HL-60/S4 treated with retinoic acid at 250 ng/mL for 4 days and 3 days (cell line): ENCODE measurements around the gene CD244.
"Not testable (repeated sequence)": the region's sequence is repeated elsewhere in the genome, so short reads cannot be mapped to it uniquely, and the experiment has no call there.

ENCODE experiments used
- in situ Hi-C: fragments of 300-500 bp; cut with MboI; formaldehyde crosslinking; loops from 2 replicates; pipeline ENCODE4 v1.7.0; 2022; ENCODE audit warnings: low sequenced_read_pairs

Gene CD244

DNA sequence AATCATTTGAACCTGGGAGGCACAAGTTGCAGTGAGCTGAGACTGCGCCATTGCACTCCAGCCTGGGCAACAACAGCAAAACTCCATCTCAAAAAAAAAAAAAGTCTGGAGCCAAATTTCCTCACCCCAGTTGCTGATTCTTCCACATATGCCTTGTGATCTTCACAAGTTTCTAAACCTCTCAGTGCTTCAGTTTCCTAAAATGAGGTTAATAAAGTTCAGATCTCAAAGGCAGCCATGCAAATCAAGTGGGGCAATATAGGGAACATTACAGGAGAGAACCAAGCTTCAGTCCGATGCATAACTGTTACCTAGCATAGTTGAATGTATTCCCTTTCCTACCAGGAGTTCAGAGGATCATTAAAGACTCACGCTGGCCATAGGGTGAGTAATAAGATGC is 17.5 kb upstream of the CD244 start:
- in situ Hi-C loops = no loop called here

DNA sequence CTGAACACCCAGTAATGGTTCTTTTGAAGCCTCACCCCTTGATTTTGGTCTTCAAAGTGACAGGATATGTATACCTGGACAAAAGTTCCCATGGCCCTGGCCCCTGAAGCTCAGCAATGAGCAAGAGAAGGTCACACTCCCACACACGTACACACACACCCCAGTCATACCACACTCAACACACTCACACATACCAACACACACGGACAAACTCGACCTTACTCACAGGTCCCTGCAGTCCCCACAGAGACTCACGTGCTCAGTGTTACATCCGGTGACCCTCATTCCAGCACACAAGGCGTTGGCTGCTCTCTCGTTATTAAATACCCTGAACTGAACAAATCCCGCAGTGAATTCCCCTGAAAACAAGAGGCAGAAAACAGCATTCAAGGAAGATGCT is 16.4 kb upstream of the CD244 start:
- in situ Hi-C loops = no loop called here

DNA sequence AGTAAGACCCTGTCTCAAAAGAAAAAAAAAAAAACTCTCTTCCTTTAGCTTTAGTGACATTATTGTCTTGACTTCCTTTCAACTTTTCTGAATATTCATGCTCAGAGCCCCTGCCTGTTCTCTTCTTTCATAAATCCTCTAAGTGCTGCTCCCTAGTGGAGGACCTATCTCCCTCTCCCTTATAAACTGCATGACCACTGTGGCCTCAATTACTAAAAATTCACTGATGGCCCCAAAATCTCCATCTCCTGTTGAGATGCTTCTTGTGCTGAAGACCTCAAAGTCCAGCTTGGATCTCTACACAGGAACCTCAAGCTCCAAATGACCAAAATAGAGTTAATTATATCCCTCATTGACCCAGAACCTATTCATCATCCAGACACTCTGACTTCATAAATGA is 14.5 kb upstream of the CD244 start:
- in situ Hi-C loops = no loop called here

DNA sequence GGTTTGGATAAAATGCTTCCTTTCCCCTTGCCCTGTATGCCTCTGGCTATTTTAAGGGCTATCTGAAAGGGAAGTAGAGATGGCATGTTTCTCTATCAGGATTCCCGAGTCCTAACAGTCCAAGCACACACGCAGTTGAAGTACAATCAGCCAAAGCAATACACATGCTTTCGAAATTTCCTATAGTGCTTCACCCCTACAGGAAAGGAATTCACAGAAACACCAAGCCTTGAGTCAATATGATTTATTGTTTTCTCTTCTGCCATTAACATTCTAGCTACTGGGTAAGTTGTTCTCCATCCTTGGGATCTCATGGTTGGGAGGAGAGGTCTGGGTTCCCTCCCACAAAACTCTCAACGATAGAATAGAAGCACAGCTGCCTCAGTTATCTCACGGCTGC is 13.6 kb upstream of the CD244 start:
- in situ Hi-C loops = no loop called here

DNA sequence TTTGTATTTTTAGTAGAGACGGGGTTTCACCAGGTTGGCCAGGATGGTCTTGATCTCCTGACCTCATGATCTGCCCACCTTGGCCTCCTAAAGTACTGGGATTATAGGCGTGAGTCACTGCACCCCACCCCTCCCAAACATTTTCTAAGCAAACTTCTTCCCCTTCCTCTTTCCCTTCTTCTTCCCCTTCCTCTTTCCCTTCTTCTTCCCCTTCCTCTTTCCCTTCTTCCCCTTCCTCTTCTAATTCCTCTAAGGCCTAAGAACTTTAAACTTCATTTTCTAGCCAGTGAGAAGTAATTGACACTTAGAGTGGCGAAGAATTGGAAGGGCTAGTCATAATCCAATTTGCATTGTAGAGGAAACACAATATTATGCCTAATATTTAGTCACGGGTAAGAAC is 12.9 kb upstream of the CD244 start:
- in situ Hi-C loops = not testable (repeated sequence)

DNA sequence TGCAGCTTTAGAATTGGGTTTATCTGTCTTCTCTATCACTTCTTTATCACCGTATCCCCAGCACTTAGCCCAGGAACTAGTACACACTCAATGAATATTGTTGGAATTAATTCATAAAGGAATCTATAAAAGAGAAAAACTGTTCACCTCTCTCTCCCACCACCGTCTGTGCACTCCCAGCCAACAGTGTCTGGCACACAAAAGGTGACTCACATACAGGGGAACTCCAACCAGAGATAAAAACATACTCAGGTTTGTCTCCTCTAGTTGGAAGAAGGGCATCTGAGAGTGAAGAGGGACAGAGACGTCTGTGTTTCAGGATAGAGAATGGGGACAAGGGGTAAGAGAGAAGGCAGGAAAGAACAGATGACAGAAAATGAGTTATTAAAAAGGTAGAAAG is 12.2 kb upstream of the CD244 start:
- in situ Hi-C loops = no loop called here

DNA sequence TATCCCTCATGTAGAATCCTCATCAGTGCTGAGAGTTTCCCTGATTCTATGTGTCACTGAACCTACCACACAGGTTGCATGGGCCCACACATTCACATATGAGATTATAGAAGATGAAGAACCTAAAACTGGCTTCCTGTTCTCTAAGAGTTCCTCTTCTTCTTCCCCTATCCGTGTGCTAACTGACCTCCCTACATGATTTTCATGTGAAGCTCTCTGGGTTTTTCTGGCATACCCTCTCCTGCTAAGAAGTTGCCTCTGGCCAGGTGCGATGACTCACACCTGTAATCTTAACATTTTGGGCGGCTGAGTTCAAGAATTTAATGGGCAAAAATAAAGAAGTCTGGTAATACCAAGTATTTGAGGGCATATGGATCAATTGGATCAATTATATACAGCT is 5.5 kb upstream of the CD244 start:
- in situ Hi-C loops = no loop called here

DNA sequence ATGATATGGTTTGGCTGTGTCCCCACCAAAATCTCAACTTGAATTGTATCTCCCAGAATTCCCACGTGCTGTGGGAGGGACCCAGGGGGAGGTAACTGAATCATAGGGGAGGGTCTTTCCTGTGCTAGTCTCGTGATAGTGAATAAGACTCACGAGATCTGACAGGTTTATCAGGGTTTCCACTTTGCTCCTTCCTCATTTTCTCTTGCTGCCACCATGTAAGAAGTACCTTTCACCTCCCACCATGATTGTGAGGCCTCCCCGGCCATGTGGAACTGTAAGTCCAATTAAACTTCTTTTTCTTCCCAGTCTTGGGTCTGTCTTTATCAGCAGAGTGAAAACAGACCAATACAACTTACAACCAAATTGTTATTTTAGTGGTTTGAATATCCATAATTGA is 5.0 kb upstream of the CD244 start:
- in situ Hi-C loops = not testable (repeated sequence)

DNA sequence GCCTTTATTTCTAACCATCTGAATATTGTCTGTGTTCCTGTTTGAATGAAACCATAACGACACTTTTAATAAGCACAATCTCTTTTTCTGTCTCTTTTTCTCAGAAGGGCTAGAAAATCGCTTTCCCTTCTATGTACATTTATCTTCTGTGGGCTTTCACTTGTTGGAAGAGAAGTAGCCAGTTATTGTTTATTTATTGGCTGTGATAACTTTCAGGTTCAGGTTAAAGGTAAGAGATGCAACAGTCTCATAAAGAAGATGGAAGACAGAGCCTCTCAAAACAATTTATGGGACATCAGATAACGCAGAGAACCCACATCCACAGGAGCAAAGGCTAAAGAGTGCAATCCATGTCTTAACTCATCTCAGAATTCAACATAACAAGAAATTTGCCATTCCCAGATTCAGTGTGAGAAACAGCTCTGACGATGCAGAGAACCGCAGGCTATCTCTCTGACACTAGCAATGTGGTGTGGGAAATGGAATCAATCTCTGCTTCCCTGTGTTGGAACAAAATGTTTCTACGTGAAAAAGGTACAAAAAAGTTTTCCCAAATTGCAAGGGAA is 4.1 kb upstream of the CD244 start:
- in situ Hi-C loops = no loop called here

DNA sequence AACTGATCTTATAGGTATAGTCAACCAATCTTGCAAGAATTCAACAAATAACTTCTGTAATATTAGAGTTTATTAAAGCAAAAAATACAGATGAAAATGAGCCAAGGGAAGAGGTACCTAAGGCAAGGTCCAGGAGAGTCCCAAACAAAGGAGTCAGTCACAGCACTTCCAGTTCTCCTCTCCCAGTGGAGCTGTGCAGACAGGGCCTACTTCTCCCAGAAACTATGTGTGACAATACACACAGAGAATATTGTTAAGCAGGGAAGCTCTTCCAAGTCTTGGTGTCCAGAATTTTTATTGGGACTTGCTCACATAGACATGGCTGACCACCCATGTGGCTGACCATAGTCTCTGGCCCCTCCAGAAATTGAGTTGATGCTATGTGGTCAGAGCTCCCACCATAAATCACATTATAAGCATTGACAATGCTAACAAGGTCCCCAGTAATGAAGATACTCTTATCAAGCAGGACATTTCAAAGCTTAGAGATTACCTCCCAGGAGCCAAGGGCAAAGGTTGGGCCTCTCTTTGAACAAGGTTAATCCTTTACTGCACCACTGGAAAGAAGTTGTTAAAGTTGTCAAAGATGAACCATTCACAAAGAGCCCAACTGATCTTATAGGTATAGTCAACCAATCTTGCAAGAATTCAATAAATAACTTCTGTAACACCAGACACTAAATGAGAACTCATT is 3.5 kb upstream of the CD244 start:
- in situ Hi-C loops = no loop called here

DNA sequence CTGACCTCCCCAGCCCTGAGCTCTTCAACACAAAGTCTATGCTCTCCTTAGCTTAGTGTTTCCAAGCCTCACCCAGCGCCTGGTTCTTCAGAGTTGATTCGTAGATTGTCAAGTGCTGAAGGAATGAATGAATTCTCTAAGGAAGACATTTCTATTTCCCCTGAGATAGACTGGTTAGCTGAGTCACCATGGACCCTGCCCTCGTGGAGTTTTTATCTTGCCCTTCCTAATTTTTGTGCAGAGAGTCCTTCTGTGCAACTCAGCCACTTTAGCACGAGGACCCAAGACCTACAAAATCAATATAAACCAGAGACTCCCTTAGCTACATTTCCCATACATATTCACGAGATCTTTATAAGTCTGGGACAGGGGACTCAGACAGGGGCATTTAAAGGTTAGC is 2.6 kb upstream of the CD244 start:
- in situ Hi-C loops = no loop called here

DNA sequence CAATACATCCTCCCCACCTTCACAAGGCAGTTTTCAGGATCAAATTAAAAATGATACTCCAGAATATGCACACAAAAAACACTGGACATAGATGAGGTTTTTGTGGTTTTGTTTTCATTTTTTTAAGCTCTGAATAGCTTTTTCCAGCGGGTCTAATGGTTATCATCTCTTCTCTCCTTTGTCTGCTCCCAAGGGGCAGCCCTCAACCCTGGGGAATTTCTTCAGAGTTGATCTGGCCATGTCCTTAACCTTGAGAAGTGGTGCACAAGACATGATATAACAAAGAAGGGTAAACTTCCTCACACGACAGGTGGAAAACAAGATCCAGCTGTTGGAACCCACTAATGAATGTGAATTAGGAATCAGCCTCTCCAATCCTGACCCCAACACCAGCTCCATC is 1.5 kb upstream of the CD244 start:
- in situ Hi-C loops = no loop called here

DNA sequence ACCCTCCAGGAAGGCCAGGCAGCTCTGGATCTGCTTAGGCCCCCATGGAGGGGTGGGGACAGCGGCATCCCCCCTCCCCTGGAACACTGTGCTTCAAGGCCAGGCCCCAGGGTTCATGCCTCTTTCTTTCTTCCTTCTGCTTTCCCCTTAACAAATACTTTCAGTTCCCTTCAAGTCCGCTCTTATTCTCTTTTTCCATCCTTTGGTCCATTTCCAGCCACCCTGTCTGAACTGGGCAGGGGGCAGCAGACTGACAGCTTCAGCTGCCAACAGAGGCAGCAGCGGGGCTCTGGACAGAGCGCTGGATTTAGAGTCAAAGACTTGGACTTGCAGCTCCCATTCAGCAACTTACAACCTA is 1.1 kb upstream of the CD244 start:
- in situ Hi-C loops = no loop called here

DNA sequence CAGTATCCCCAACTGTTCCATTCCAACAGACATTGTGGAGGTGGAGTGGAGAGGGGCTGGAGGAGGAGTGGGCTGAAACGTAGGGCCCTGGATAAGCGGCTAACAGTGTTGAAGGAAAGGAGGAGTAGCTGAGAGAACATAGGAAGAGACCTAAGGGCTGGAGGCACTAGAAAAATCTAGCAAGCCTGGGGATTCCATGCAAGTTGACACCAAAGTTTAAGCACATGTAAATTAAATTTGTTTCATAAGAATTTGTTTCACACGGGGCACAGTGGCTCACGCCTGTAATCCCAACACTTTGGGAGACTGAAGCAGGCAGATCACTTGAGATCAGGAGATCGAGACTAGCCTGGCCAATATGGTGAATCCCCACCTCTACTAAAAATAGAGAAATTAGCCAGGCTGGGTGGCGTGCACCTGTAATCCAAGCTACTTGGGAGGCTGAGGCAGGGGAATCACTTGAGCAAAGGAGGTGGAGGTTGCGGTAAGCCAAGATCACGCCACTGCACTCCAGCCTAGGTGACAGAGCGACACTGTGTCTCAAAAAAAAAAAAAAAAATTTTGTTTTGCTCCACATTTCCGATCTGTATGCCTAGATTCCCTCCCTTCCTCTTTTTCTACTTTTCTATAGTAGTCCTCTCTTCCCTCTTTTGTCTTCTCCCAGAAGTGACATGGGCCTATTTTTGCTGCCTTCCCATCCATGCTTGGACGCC is 530 bp upstream of the CD244 start:
- in situ Hi-C loops = no loop called here

DNA sequence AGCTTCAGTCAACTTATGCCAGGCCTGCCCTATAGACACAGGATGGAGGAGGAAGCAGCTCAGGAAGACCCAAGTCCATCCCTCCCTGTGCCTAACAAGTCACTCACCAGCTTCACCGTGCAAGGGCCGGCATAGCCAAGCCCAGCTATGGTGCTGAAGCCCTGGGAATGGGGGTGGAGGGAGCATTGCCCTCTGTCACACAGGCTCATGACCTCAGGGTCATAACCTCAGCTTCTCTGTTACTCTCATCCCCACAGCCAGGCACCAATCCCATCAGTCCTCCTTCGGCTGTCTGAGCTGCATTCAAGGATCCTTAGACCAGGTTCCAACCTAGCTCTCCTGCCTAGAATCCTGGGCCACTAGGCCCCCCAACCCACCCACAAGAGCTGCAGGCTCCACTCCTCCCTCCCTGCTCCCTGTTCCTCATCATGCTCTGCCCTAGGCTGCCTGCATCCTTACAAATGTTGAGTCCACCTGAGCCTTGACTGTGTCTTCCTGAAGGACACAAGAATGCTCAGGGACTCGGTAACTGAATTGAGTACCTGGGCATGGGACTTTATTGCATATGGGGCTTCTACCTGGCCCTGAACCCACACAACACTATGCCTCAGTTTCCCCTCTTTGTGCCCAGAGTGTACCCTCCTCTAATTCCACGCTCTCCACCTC is 1.7 kb downstream of the CD244 start:
- in situ Hi-C loops = no loop called here

DNA sequence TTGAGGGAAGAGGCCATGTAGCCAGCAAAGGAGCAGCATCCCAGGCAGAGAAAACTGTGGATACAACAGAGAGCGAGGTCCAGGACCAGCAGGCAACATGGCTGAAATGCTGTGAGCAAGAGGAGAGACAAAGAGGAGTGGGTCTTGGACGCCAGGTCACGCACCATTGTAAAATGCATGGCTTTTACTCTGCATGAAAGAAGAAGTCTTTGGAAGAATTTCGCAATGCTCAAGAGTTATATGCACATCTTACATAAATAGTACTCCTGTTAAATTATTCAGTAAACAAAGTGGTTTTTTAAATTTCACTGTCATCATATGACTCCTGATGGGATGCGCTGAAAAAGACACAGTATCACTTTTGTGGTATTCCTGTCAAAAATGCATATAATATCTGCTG is 3.5 kb downstream of the CD244 start:
- in situ Hi-C loops = no loop called here

DNA sequence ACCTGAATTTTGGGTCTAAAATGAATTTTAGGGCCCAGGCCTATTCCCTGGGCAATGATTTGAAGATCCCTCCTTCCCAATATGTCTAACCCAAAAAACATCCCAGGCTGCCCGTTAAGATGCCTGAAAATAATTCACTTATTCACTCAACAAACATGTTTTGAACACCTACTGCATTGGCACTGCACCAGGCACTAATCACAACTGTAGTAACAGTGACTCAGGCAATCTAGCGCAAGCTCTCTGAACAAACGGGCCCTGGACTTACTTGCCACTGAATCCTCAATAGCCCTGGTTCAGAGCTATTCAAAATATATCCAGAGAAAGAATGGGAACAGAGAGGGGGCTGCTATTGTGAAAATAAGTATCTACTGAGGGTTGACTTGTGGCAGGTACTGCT is 4.2 kb downstream of the CD244 start:
- in situ Hi-C loops = no loop called here

DNA sequence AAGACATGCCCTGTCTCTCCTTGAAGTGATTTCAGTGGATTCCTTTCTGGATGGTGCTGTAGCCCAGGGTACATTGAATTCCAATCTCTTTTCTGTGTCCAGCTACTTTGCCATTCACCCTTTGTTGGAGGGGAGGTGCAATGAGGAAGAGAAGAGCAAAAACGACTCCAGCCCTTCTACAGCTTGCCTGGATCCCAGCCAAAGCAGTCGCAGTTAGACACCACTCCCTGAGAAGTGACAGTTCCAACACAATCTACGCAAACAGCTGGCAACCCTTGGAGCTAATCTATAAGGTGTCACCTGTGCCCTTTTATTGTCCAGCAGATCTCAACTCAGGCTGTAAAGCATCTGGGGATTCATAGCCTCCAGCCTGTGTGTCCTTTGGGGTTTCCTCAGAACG is 4.6 kb downstream of the CD244 start:
- in situ Hi-C loops = no loop called here

DNA sequence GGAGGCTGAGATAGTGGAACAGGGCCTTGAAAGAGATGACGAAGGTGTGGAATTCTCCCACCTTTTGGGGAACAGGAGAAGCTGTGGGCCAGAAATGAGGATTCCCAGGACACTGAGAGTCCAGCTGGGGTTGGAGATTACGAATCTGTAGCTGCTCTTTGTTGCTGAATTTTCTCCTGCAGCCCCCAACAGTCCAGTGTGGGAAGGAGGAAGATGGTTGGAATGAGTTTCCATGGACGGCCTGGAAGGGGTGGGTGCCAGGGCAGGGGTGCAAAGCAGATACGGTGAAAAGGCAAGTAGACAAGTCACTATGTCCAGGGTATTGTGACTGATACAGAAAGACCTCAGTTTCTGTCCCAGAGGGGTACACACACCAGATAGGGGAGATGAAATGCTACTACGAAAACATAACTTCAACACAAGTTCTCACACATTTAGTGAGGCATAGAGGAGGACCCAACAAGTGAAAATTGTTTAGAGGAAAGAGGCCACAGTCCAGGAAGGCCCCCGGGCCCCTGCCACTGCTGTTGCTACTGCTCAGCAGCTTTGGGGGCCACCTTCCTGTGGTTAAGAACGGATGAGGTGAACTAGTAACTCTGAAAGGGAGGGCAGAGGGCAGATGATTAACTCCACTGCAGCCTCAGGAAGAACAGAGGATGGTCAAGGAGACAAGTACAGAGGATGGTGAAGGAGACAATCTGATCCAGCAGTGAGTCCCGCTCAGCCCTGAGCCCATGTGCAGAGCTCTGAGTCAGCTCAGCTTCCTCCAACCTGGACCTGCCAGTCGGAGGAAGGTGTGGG is 7.3 kb downstream of the CD244 start:
- in situ Hi-C loops = no loop called here

DNA sequence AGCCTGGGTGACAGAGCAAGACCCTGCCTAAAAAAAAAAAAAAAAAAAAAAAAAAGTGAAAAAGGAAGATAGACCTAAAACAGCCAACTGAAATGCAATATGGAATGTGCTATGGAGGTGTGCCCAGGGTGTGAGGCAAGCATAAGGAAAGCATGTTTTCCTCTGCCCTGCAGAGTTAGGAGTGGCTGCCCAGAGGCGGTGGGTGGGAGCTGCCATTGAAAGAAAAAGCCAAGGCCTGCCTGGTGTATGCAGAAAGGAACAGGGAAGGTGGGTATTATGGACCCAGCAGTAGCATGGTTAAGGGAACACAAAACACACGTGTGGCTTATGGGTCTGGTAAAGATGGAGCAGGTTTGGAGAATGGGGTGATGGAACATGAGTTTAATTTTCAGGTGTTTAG is 8.9 kb downstream of the CD244 start:
- in situ Hi-C loops = no loop called here

DNA sequence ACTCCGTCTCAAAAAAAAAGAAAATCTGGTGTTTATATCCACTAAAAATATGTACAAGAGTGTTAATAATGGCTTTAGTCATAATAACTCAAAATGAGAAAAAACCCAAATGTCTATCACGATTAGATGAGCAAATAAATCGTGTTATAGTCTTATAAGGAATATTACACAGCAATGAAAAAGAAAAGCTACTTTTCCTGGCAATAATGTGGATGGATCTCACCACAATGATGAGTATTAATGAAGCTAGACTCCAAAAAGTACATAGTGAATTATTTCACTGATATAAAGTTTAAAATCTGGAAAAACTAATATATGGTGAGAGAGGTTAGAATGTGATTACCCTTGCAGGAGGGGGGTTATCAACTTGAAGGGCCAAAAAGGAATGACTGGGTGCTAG is 9.7 kb downstream of the CD244 start:
- in situ Hi-C loops = no loop called here
